HG02678 (cell line): ENCODE measurements around the gene COL9A1.

Source experiments
- ATAC-seq: cut with Tn5 transposase; IDR thresholded peaks from one replicate; pipeline ENCODE4 v1.9.1; 2021; ENCODE audit warnings: mild to moderate bottlenecking, moderate library complexity; ENCODE audit not compliant: unreplicated experiment

Gene COL9A1

DNA sequence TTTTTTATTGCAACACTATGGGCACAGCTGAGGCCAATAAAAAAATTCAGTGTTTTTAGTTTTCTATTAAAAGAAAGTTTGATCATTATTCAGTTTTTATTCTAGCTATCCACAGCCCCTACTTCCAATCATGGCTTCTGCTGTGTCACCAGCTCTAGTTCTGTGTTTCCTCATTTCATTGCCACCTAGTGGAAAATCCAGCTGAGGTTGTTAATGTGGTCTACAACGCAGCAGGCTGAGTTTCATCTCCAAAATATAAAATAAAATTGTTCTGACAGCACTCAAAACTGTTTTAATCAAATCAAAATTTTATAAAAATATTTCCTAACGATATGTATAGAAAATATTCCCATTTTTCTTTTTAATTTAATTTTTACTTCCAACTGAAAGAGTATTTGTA lies 13.6 kb downstream of the COL9A1 start:
- ATAC-seq: no peak

DNA sequence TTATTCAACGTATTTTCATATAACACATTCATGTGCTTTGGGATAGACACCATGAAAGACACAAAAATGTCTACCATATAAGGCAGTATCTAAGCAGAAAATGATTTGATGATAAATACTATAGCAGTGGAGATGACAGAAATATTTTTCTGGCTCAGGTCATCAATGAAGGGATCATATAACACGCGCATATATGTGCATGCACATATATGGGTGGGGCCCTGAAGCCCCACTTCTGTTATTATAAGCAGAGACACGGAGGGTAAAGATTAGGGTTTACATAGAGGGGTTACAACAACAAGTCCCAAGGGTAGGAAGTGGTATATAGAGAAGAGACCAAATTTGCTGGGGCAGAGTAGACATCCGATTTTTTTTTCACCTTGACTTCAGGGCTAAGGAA lies 16.0 kb downstream of the COL9A1 start:
- ATAC-seq: no peak

DNA sequence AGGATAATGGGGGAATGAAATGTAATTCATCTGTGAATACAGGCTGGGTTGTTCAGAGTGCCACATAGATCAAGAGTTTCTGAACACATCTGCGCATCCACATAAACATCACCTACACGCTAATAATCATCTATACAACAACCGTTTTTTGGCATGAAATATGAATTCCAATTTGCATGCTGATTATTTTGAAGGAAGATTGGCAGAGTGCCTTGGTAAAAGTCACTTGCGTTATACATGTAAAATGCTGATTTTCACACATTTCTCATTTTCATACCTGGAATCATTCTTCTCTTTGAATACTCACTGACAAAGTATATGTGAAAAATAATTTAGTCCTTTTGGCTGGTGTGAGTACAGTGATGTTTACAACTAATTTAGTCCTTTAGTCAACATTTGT lies 17.7 kb downstream of the COL9A1 start:
- ATAC-seq: no peak

DNA sequence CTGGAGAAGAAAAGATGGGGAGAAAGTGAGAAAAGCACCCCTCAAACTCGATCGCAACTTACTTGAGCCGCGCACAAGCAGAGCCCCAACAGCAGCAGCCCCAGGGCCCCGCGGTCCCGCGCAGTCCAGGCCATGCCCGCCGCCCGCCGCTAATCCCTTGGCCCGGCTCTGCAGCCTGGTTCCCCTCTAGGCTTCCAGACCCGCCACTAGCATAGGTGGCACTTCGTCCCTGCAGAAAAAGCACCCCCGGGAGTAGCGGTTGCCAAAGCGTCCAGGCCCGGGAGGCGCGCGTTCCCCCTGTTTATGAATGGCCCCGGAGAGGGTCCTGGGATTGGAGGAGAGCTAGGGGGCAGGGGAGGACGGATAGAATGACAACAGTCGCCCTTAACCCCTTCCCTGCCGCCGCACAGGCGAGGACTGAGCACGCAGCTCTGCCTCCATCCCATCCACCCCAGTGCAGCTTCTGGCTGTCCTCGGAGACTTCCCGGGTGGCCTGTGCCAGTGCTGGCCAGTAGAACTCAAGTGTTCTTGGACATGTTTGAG lies 19.9 kb downstream of the COL9A1 start:
- no peak for ATAC-seq

DNA sequence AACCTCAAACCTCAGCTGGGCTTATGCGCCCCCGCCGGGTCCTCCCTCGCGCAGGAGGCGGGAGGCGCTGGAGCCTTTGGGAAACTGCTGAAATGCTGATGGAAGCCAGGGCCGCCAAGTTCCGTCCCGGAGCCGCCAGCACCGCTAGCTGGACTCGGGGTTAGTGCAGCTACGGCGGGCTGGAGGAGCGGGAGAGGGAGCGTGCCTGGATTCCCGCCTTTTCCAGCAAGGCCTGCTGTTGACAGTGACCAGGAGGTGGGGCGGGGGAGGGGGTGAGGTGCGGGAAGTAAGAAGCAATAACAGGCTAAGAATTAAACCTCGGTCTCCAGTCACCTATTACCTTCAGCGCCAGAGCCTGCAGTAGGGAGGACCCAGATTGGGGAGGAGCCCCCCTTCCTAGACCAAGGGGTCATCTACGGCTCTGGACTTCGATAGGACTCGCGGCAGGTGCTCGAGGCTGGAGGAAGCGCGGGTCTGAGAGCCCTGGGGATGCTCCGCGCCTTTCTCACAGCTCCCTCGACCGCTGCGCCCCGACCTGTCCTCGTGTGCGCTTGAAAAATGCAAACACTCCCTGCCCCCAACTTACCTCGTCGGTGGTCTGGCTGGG lies 20.5 kb downstream of the COL9A1 start:
- no peak for ATAC-seq

DNA sequence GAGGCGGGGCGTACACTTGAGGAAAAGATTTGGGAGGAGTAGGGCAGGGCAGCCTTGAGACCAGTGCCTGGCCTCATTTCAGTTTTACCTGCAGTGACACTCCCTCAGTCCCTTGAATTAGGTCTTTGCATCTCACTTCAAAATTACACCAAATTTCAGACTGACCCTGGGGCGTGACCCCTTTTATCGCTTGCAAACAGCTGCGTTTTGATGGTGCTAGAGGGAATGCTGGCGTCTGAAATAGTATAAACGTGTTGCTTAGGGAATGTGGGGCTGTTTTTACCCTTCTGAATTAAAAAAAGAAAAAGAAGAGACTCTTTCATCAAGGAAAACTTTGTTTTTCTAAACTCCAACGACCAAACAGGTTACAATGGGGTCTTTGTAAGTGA lies 21.0 kb downstream of the COL9A1 start:
- no peak for ATAC-seq

DNA sequence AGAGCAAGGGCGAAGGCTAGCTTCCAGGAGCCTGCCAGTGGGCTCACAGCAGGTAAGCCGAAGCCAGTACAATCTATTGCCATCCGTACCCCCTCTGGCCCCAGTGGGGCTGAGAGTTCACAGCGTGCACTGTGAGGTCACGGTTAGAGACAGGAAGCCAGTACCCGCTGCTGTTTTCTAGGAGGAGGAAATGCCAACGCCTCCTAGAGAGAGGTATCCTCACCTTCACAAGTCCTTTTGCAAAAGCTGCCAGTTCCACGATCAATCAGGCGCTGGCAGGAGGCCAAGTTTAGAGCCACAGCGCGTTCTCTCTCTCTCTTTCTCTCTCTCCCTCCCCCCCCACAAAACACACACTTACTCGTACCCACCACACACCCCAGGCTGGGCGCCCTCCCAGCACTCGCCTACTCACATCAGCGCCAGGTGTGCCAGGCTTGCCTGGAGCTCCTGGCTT lies 22.5 kb downstream of the COL9A1 start:
- ATAC-seq: no peak

DNA sequence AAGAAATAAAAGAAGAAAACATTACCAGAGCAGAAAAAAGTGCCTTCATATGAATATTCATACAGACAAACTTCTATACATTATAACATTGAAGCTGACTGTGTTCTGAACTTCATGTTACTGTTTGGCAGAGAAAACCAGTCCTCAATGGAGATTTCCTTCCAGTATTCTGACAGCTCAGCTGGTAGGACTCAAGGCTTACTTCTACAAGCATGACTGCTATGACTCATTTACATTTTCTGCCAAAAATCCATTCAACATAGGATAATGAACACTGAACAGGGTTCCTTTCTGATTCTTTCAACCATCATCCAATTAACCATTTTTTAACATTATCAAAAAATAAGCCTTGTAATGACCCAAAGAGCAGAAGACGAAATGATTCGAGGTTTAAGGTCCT lies 25.4 kb downstream of the COL9A1 start:
- no peak for ATAC-seq

DNA sequence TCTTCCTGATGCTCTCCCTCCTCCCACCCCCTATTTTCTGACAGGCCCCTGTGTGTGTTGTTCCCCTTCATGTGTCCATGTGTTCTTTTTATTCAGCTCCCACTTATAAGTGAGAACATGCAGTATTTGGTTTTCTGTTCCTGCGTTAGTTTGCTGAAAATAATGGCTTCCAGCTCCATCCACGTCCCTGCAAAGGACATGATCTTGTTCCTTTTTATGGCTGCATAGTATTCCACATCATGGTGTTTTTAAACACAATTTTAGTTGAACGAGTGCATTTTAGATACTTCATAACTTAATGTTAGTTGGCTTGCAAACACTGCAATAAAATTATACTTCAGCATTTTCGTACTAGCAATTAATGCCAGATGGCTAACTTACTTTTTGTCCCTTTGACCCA lies 28.5 kb downstream of the COL9A1 start:
- ATAC-seq: no peak

DNA sequence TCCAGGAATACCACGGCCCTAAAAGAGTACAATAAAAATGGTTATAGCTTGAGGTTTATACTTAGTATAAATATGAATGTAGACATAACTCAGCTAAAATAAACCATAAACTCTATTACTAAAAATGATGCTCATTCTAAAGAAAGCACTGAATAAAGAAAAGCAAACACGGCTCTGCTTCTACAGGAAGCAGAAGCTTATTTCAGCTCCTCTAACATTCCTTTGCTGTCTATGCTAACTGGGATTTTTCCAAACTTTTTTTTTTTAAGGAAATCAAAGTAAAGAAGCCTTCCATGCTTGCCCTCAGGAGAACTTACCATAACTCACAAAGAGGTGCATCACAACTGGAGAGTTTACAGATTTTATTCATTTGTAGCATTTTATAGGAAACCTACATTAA lies 30.8 kb downstream of the COL9A1 start:
- no peak for ATAC-seq

DNA sequence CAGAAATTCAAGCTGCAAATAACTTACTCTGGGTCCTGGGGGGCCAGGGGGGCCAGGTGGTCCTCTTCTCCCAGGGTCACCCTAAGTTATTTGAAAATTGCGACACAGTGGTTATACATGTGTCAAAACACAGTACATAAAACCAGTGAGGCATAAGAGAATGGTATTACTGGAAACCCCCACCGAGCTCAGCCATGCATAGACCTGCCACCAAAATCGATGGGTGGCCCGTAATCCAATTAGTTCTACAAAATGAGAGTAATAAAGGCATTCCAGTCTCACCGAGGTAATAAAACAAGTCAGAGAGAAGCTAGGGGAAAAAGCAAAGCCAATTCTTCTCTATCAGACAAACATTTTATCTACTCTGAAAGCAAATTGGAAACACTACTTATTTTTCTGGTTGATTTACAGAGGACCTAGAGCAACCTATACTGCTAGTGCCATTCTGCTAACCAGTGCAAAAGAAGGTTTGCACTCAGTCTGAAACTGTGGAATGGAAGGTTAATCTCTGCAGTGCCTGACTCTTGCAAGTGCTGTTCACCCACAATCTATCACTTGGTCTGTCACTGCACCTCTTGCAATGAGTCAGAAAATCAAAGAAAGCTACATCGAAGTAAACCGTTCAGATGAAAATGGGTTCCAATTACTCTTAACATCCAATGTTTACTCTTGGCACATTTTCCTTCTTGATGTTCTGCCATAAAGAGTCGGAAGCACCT lies 32.4 kb downstream of the COL9A1 start:
- ATAC-seq: no peak

DNA sequence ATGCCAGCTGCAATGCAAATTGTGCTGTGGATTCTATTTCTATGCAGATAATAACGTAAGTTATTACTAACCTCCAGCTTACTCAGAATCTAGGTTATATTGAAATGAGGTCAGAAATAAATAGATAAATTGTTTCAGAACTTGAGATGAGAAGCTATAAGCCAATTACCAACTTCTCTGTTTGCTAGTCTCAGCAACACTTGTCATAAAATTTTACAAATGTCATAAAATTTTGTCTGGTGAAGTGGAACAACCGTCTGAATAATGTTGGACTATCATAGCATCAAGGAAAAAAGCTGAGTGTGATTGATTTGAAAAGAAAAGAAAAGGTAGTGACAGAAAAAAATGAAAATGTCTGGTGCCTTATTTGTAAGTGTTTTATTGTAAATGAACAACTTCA lies 36.7 kb downstream of the COL9A1 start:
- no peak for ATAC-seq

DNA sequence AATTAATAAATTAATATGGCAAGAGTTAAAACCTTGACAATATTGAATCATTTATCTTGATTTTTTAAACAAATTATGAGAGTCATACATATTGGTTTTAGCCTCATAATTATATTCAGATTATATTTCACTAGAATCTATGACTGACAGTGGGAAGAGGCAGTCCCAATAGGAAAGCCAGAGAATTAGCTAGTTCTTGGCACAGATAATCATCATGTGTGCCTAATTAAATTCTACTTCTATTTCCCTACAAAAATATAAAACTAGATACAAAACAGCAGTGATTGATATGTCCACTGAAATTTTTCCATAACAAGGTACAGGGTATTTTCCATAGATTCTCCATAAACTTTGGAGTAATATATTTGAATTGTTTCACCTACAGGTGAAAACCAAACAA lies 38.6 kb downstream of the COL9A1 start:
- ATAC-seq: no peak

DNA sequence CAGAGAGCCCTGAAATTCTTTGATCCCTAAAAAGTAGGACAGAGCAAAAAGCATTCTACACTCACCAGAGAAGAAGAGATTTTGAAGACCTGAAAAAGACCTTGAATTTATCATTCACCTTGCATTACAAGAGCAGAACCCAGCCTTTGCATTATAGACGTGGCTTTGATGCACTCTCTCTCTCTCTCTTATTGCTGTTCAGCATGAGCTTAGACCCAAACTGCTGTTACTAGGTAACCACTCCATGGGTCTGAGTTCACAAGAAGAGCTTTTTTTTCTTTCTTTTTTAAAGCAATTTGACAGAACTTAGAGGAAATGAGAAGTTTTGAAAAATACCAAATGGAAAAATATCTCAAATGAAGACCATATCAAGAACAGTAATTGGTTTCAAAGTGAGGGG lies 44.4 kb downstream of the COL9A1 start:
- ATAC-seq: no peak

DNA sequence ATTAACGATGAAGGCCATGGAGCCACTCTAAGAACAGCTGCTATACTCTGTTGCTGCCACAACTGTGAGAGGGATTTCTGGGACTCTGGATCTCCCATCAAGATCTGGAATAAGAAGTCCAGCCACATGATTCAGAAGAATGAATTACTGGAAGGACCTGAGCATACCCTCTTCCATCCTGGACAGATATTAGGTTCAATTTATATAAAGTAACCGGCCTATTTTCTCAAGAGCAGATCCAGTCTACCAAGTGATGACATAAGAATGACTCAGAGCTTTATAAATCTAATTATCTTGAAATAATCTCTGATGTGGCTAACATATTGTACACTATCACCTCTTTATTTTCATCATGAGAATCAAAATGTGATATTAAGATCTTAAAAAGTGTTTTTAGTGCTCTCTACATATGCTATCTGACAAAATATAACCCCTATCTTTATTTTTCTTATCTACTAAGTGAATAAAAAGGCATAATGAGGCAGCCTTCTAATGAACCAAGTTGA lies 45.1 kb downstream of the COL9A1 start:
- no peak for ATAC-seq

DNA sequence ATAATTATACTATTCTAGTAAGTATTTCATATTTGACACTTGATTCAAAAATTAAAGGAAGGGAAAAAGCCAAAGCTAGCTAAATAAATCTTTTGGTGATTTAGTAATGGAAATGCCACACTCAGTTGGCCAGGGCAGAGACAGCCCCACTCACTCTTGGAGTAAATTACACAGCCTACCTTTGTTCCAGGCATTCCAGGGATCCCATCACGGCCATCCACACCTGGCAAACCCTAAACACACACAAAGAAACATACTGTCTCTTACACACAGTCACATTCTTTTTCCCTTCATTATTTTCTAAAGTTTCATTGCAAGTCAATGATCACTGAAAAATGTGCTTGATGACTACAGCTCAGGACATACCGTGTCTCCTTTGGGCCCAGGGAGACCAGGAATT lies 48.1 kb downstream of the COL9A1 start:
- no peak for ATAC-seq

DNA sequence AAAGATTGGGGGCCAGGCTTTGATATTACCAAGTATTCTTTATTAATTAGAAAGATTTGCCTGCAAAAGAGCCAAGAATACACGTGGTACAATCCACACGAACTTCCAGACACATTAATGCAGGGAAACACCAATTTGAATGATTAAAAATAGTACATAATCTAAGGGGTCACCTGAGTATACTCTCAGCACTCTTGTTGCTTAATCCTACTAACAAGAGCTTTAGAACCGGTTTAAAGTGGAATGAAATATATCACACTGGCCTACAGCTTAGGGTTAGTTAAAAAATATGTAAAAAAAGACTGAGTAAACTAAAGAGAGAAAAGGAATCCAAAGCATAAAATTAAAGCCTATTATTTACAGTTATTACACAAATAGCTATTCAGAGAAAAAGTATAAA lies 49.0 kb downstream of the COL9A1 start:
- ATAC-seq: no peak

DNA sequence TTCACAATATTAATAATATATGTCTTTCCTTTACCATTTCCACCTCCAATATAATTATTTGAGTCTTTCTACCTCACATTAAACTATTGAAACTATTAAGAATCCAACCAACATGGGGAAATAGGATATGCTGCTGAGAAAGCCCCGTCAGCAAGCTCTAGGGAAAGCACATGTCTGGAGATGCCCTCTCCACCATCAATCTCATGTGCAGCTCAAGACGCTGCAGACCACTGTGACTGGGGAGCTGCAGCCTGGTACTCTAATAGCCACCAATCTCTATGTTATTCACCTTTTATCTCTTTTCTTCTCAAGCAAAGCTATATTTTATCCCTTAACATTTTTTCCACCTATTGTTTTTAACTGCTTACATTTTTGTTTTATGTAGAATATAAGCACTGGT lies 50.3 kb downstream of the COL9A1 start:
- no peak for ATAC-seq

DNA sequence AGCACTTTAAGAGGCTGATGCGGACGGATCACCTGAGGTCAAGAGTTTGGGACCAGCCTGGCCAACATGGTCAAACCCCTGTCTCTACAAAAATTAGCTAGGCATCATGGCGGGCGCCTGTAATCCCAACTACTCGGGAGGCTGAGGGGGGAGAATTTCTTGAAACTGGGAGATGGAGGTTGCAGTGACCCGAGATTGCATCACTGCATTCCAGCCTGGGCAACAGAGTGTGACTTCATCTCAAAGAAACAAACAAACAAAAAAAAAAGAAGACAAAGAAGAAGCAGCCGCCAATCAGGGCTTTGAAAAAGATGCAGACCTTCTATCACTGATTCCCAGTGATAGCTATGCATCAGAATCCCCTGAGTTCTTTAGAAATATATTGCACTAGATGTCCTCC lies 56.8 kb downstream of the COL9A1 start:
- no peak for ATAC-seq

DNA sequence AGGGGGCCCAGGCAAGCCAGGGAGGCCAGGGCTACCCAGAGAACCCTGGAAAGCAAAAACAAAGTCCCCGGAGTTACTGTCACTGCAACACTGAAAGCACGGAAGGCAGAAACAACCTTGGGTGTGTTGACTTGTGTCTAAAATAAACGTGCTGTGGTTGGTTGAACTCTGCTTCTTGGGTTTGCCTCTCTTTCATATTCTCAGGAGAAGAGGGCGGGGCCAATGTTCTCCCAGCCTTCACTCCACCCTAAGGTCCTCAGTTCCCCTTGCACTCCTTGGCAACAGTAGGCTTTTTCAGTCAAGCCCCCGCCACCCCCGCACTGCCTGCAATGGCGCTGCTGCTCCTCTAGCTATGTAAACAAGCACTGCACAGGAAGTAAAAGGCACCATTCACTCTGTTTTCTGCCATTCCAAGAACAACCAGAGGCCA lies 60.9 kb downstream of the COL9A1 start:
- no peak for ATAC-seq

DNA sequence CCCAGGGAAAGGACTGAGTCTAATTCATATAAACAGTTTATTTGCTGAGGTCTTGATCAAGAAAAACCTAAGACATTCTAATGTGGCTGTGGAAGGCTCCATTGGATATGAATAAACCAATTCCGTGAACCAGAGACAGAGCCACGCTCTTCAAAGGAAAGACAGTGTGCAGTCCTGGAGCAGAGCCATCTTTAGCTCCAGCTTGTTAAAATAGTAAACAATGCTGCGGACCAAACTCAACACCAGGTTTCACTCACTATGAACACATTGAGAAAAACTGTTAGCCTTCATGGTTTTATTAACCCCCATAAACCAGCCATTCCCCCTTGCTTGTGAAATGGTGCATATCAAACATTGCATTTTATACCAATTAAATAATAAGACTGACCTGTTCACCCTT lies 61.9 kb downstream of the COL9A1 start:
- ATAC-seq: no peak

DNA sequence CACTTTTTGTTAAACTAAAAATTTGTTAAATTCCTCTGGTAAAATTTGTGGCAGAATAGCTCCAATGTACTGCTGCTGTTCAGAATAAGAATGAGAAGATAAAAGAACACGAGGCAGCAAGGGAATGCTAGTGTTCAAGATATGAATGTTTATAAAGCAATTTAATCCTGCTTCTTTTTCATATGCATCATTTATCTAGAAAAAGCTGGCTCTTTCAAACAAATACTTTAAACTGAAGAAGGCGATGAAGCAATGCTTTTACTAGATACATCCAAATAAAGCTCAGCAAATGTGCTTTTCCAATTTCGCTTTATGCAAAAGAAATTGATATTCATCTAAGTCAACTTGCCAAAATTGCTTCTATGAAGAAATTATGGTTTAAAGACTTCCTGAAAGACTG lies 66.5 kb downstream of the COL9A1 start:
- no peak for ATAC-seq
